ENCODE data around the gene CORO7.

Gene CORO7

DNA sequence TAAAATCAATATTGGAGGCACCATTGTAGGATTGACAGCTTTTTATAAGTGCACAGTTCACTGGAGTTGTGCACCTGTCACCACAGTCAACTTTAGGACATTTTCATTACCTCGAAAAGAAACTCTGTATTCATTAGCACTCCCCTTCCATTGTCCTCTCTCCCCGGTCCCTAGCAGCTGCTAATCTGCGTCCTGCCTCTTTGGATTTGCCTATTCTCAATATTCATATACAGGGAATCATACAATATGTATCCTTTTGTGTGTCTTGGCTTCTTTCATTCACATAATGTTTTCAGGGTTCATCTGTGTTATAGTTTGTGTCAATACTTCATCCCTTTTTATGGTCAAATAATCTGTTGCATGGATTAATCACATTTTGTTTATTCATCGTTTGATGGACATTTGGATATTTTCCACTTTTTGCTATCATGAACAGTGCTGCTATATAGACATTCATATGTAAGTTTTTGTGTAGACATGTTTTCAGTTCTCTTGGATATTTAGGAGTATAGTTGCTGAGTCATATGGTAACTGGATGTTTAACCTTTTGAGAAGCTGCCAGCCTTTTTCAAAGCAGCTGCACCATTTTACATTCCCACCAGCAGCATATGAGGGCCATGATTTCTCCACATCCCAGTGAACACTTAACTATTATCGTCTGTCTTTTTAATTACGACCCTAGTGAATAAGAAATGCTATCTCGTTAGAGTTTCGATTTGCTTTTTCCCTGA is 19.1 kb upstream of the CORO7 start:
- Mint-ChIP-seq H3K4me1 (ENCODE audit: low read depth) (peaks cover 26% of the 10 kb centered on the region), H3K27me3 (no peaks in the 10 kb centered on the region), H3K9me3 (no peaks in the 10 kb centered on the region), H3K4me3 (no peak overlapping the region), H3K36me3 (ENCODE audit: low read depth) (peaks cover 96% of the 10 kb centered on the region), H3K27ac (peak overlapping the region; percentile 57)
- no peak for DNase-seq

DNA sequence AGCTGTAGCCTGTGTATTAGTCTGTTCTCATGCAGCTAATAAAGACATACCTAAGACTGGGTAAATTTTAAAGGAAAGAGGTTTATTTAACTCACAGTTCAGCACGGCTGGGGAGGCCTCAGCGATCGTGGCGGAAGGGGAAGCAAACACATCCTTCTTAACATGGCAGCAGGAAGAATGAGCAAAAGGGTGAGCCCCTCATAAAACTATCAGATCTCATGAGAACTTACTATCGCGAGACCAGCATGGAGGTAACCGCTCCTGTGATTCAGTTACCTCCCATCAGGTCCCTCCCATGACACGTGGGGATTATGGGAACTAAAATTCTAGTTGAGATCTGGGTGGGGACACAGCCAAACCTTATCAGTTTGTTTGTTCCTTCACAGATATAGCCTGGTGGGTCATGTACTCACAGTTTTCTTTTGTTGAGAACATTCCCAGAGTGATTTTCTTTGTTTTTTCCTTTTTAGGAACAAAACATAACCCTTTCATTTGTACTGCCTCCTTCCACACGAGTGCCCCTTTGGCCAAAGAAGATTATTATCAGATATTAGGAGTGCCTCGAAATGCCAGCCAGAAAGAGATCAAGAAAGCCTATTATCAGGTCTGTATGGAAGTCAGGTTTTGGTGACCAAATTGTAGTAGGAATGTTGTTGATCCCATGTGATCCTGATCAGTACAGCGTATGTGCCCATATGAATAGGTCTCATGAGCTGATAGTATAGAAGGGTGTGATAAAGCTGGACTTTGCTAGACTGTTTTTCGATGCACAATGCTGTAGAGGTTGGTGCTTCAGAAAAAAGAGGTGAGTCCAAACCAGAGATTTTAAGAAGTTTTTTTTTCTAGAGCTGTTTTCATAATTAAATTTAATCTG is 17.8 kb upstream of the CORO7 start:
- peaks cover 29% of the 10 kb centered on the region for H3K4me1 Mint-ChIP-seq (ENCODE audit: low read depth)

DNA sequence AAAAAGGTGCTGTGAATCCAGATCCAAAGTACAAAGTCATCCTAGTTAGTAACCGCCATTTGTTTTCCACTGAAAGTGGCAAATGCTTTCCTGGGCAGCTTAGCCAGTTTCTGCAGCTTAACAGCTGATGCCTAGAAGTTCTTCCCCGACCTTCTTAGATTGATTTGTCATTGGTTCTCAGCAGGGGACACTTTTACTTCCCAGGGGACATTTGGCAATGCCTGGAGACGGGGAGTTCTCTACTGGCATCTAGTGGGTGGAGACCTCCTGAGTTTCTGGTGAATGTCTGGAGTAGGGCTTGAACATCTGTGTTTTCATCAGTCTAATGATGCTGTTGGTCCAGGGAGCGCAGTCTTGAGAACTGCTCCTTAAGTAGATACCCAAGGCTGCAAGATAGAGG is 16.8 kb upstream of the CORO7 start:
- Mint-ChIP-seq H3K4me3 (no peak overlapping the region), H3K27ac (peak overlapping the region; percentile 4), H3K27me3 (no peaks in the 10 kb centered on the region), H3K36me3 (ENCODE audit: low read depth) (peaks cover 93% of the 10 kb centered on the region), H3K4me1 (ENCODE audit: low read depth) (peaks cover 34% of the 10 kb centered on the region), H3K9me3 (no peaks in the 10 kb centered on the region)
- no peak for DNase-seq

More for the DNA sequence above, 17.8 kb upstream of the CORO7 start:
- H3K9me3 Mint-ChIP-seq = no peaks in the 10 kb centered on the region
- DNase-seq = no peak
- H3K27me3 Mint-ChIP-seq = no peaks in the 10 kb centered on the region
- no peak overlapping the region for H3K27ac Mint-ChIP-seq
- peaks cover 94% of the 10 kb centered on the region for H3K36me3 Mint-ChIP-seq (ENCODE audit: low read depth)
- H3K4me3 Mint-ChIP-seq = no peak overlapping the region

DNA sequence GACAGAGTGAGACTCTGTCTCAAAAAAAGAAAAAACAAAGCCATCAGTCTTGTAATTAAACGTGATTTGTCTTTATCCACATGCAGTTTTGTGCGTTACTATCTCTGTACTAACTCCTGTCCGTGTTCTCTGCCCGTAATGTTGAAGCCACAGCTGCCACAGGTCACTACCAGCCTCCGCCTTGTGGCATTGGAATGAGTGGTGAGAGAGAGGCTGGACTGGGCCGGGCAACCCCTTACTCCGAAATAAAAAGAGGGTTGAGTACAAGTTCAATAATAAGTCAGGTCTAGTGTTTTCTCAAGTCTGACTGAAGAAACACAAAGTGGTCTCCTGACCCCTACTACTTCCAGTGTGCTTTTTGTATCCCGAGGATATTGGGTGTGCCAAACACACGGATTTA is 14.6 kb upstream of the CORO7 start:
- Mint-ChIP-seq H3K36me3 (ENCODE audit: low read depth) (peaks cover 92% of the 10 kb centered on the region), H3K27ac (no peak overlapping the region), H3K4me1 (ENCODE audit: low read depth) (peaks cover 46% of the 10 kb centered on the region), H3K27me3 (no peaks in the 10 kb centered on the region), H3K4me3 (no peak overlapping the region), H3K9me3 (no peaks in the 10 kb centered on the region)
- DNase-seq = no peak

DNA sequence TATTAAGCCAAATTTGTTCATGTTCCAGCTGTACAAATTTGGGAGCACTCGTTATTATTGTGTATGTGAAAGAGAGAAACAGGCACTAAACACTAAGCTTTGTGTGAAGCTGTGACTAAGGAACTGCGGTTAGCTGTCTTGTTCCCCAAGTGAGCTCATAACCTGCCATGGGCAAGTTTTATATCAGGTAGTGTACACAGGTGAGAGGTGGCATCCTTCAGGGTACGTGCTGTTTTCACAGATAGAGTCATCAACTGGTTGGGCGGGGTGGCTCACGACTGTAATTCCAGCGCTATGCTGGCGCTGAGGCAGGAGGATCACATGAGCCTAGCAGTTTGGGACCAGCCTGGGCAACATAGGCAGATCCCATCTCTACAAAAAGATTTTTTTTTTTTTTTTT is 12.1 kb upstream of the CORO7 start:
- H3K27me3 Mint-ChIP-seq = no peaks in the 10 kb centered on the region
- peak overlapping the region; percentile 80 for H3K27ac Mint-ChIP-seq
- DNase-seq = no peak
- peaks cover 42% of the 10 kb centered on the region for H3K4me1 Mint-ChIP-seq (ENCODE audit: low read depth)
- H3K9me3 Mint-ChIP-seq = no peaks in the 10 kb centered on the region
- H3K36me3 Mint-ChIP-seq (ENCODE audit: low read depth) = peaks cover 77% of the 10 kb centered on the region
- H3K4me3 Mint-ChIP-seq = peak overlapping the region; percentile 100

DNA sequence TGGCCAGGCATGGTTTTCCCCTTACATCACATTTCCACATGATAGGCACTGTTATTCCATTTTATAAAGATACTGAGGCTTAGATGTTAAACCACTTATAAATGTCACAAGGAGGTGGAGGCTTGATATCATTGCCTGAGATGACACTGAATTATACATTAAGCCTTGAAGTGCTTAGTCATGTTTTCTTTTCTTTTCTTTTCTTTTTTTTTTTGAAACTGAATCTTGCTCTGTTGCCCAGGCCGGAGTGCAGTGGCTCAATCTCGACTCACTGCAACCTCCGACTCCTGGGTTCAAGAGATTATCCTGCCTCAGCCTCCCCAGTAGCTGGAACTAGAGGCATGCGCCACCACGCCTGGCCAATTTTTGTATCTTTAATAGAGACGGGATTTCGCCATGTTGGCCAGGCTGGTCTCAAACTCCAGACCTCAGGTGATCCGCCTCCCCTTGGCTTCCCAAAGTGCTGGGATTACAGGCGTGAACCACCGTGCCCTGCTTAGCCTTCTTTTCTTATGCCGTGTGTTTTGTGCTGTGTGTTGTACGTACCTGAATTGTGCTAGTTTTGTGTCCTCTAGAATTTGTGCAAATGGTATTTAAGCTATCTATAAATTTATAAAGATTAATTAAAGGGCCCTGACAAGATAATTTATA is 10.5 kb upstream of the CORO7 start:
- H3K27me3 Mint-ChIP-seq = no peaks in the 10 kb centered on the region
- peak overlapping the region; percentile 100 for H3K27ac Mint-ChIP-seq
- peak overlapping the region; percentile 100 for H3K4me3 Mint-ChIP-seq
- H3K36me3 Mint-ChIP-seq (ENCODE audit: low read depth) = peaks cover 63% of the 10 kb centered on the region
- peaks cover 38% of the 10 kb centered on the region for H3K4me1 Mint-ChIP-seq (ENCODE audit: low read depth)
- DNase-seq = no peak
- H3K9me3 Mint-ChIP-seq = no peaks in the 10 kb centered on the region

DNA sequence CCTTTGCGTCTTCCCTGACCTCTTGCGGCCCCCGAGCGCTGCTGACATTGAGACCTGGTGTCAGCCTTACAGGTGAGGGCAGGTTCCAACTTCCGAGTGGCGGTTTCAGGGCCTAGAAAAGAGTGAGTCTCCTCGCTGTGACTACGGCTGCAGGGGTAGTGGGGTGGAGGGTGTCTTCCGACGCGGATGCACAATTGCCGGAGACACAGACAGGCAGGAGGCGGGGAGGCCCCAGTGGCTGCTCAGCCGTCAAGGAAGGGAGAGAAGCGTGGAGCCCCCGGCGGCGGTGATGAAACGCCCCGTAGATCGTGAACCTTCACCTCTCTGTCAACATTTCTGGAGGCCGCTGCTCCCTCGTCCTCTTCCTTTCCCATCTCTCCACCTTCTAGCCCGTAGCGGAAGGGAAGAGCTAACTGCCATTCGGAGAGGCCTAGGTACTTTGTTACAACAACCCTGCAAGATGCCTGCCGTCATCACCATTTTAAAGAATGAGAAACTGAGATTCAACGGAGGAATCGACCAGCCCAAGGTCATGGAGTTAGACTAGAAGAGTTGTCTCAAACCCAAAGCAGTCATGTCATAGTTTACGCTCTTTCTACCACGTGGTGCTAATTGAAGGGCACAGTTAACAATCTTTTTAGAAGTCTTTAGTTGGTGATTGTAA is 9.8 kb upstream of the CORO7 start:
- DNase-seq = no peak
- Mint-ChIP-seq H3K9me3 (no peaks in the 10 kb centered on the region), H3K27ac (peak overlapping the region; percentile 100), H3K4me1 (ENCODE audit: low read depth) (peaks cover 34% of the 10 kb centered on the region), H3K4me3 (peak overlapping the region; percentile 100), H3K27me3 (no peaks in the 10 kb centered on the region), H3K36me3 (ENCODE audit: low read depth) (peaks cover 56% of the 10 kb centered on the region)

DNA sequence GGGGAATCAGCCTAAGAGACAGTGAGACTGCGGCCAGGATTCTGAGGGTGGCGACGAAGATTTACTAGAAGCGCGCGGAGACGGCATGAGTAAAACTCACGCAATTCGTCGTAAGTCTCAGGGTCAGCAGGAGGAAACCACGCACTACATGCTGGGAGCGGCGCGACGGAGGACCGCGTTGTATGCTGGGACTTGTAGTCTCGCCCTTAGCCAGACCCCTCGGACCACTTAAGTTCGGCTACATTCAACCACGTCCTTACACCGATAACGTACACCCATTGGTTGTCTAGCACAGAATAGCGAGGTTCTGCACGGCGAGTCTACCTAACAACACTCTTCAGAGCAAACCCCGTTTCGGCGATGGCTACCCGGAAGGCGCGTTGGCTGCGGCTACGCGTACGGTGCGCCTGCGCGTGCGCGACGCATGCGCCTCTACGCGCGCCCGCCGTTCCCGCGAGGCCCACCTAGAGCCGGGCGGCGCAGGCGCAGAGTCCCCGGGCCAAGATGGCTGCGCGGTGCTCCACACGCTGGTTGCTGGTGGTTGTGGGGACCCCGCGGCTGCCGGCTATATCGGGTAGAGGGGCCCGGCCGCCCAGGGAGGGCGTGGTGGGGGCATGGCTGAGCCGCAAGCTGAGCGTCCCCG is 9.1 kb upstream of the CORO7 start, which contains the start of gene DNAJA3:
DNAJA3 (plus strand) TSS at position 491 of the 643 bp plus-strand sequence; CDS start at position 505, 14 bp downstream.
- H3K4me1 Mint-ChIP-seq (ENCODE audit: low read depth) = peaks cover 32% of the 10 kb centered on the region
- peak within 1 kb of the TSS; percentile 100 for H3K4me3 Mint-ChIP-seq
- peaks cover 50% of the 10 kb centered on the region for H3K36me3 Mint-ChIP-seq (ENCODE audit: low read depth)
- peak within 1 kb of the TSS; percentile 100 for H3K27ac Mint-ChIP-seq
- H3K9me3 Mint-ChIP-seq = no peaks in the 10 kb centered on the region
- DNase-seq = peak; percentile 94
- H3K27me3 Mint-ChIP-seq = no peaks in the 10 kb centered on the region

DNA sequence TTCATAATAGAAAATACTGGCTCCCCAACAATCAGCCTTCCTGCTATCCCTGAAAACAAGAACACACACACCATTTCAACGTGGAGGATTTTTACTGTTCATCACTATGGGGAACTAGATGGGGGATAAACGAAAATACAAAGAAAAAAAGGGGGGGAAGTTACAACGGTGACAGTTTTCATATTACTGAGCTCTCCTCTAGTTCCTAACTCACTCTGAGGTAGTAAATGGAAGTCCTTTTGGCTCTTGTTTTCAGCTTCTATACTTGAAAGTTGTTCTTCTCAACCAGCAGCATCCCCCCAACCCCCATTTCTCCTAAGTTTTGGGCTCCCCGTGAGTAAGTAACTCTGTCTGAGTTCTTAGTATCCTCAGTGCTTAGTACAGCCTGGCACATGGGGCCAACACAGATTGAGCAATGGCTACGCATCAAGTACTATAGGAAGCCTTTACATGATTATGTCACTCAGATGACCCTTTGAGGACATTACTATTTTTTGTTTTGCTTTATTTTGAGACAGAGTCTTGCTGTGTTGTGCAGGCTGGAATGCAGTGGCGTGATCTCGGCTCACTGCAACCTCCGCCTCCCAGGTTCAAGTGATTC is 4.2 kb upstream of the CORO7 start:
- Mint-ChIP-seq H3K27me3 (no peaks in the 10 kb centered on the region), H3K9me3 (no peaks in the 10 kb centered on the region), H3K4me3 (no peak overlapping the region), H3K27ac (no peak overlapping the region), H3K36me3 (ENCODE audit: low read depth) (peaks cover 8% of the 10 kb centered on the region), H3K4me1 (ENCODE audit: low read depth) (peaks cover 16% of the 10 kb centered on the region)
- DNase-seq = no peak

DNA sequence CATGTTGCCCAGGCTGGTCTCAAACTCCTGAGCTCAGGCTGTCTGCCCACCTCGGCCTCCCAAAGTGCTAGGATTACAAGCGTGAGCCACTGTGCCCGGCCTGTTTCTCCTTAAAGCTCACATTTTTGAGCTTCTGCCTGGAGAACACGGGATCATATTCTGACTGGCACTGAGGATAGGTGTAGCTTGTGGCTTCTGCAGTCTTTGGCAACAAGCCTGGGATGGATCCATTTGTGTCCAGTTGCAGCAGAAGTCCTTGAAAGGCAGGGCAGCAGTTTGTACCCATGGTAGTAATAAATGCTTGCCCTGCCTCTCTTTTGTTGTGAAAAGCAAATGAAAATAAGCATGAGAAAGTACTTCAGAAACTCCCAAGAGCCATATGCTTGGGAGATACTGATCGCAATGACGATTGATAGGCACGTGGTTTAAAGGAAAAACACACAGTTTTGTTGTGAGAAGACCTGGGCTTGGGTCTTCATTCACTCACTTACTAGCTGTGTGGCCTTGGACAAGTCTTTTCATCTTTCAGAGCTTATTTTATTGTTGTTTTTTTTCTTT is 3.1 kb upstream of the CORO7 start:
- DNase-seq = no peak
- Mint-ChIP-seq H3K4me3 (no peak overlapping the region), H3K4me1 (ENCODE audit: low read depth) (peaks cover 23% of the 10 kb centered on the region), H3K27ac (no peak overlapping the region), H3K27me3 (no peaks in the 10 kb centered on the region), H3K9me3 (no peaks in the 10 kb centered on the region), H3K36me3 (ENCODE audit: low read depth) (peaks cover 9% of the 10 kb centered on the region)

DNA sequence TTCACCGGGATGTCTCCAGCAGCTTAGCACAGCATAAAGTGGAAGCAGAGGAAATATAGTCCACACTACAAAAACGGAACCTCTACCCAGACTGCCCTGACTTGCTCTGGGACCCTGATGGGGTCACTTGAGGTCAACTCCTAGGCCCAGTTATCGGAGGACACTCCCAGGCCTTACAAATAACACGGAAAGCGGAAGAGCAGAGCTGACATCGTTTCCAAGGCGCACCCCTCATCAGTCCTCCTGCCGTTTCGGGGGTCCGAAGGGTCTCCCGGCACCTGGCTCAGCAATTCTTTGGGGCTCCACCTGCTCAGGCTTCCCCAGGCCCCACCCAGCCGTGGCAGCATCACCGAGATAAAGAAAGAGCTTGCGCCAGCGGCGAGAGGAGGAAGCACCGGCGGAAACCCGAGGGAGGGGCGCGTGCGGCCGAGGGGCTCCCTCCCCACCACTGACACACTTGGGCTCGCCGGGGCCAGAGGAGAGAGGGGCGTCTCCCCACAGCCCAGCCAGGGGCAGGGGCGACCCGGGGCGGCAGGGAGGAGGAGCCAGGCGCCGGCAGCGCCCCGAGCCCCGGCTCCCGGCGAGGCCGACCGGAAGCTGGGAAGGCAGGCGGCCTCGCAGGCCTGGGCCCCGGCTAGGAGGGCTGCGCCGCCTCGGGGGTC is 727 bp downstream of the CORO7 start:
- Mint-ChIP-seq H3K27me3 (no peaks in the 10 kb centered on the region), H3K4me3 (peak overlapping the region; percentile 89), H3K9me3 (no peaks in the 10 kb centered on the region), H3K4me1 (ENCODE audit: low read depth) (peaks cover 43% of the 10 kb centered on the region), H3K36me3 (ENCODE audit: low read depth) (peaks cover 37% of the 10 kb centered on the region), H3K27ac (peak overlapping the region; percentile 95)
- DNase-seq = peak; percentile 76

DNA sequence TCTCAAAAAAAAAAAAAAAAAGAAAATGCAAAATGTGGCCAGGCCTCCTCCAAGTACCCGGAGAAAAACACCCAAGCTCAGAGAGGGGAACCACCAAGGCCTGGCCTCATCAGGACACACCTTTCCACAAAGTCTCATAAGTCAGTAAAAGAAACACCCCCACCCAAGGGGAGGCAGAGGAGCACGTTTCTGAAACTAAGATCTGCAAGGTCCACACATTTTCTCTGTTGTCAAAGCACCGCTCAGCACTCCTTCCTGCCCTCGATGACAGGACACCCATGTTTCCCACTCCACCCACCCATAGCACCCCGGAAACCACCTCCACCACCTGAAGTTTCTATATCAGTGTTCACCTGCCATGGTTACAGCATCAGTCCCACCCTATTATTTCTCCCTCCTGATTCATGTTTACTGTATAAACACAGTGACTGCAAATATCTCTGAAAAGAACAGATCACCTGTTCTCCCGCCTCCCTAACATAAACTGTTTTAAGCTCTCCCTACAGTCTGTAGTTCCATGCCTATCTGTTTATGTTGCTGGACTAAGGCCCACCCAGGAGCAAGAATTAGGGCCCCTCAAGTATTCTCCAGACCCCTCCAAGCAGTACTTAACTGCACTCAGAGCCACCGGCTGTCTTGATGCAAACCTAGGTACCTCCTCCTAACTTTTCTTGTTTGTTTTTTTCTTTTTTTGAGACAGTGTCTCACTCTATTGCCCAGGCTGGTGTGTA is 2.0 kb downstream of the CORO7 start:
- peak; percentile 81 for DNase-seq
- Mint-ChIP-seq H3K9me3 (no peaks in the 10 kb centered on the region), H3K27me3 (no peaks in the 10 kb centered on the region), H3K36me3 (ENCODE audit: low read depth) (peaks cover 49% of the 10 kb centered on the region), H3K4me1 (ENCODE audit: low read depth) (peaks cover 47% of the 10 kb centered on the region), H3K27ac (peak overlapping the region; percentile 95), H3K4me3 (peak overlapping the region; percentile 89)
